GM12878 (cell line): Measurements from ENCODE around the gene PDSS1. TPM values are rescaled to one million over a fixed set of nuclear protein-coding genes. Genes with fewer than 3 reads are reported as not detected.

Source experiments
- ATF7 ChIP-seq: fragments of 450-650 bp; IDR thresholded peaks from 2 replicates; pipeline ENCODE4 v1.6.1; 2016; ENCODE audit warnings: low read depth, mild to moderate bottlenecking
- BMI1 ChIP-seq: fragments of 450-650 bp; IDR thresholded peaks from 2 replicates; pipeline ENCODE4 v1.6.1; 2016; ENCODE audit warnings: mild to moderate bottlenecking, moderate library complexity, borderline replicate concordance
- HCFC1 ChIP-seq: fragments of 150-350 bp; IDR thresholded peaks from 2 replicates; pipeline ENCODE4 v1.6.1; 2014; ENCODE audit warnings: low read length
- MEF2A ChIP-seq: IDR thresholded peaks from 2 replicates; pipeline ENCODE4 v1.6.1; 2011; ENCODE audit warnings: low read depth, mild to moderate bottlenecking, low read length, moderate library complexity; ENCODE audit not compliant: insufficient read depth
- MTA2 ChIP-seq: fragments of 450-650 bp; IDR thresholded peaks from 2 replicates; pipeline ENCODE4 v1.6.1; 2016; ENCODE audit warnings: low read depth, mild to moderate bottlenecking, moderate library complexity
- NR2C1 ChIP-seq: fragments of 450-650 bp; IDR thresholded peaks from 2 replicates; pipeline ENCODE4 v1.6.1; 2017; ENCODE audit warnings: antibody characterized with exemption, mild to moderate bottlenecking, moderate library complexity
- NR2C2 ChIP-seq: IDR thresholded peaks from 2 replicates; pipeline ENCODE4 v1.6.1; 2011; ENCODE audit warnings: borderline replicate concordance, low read depth; ENCODE audit not compliant: control insufficient read depth, insufficient read length
- NR2F1 ChIP-seq: fragments of 450-650 bp; conservative IDR thresholded peaks from 2 replicates; pipeline ENCODE4 v1.6.1; 2017; ENCODE audit warnings: mild to moderate bottlenecking
- RAD21 ChIP-seq: IDR thresholded peaks from 2 replicates; pipeline ENCODE4 v1.6.1; 2011; ENCODE audit warnings: mild to moderate bottlenecking, low read depth, low read length, moderate library complexity; ENCODE audit not compliant: insufficient read depth
- RAD51 ChIP-seq: fragments of 450-650 bp; IDR thresholded peaks from 2 replicates; pipeline ENCODE4 v1.6.1; 2016; ENCODE audit warnings: moderate library complexity, mild to moderate bottlenecking, inconsistent platforms
- RFX5 ChIP-seq: IDR thresholded peaks from 2 replicates; pipeline ENCODE4 v1.6.1; 2011; ENCODE audit warnings: low read depth, low read length, improper control_type of control experiment
- SMARCA5 ChIP-seq: fragments of 450-650 bp; IDR thresholded peaks from 2 replicates; pipeline ENCODE4 v1.6.1; 2017; ENCODE audit warnings: mild to moderate bottlenecking
- SMC3 ChIP-seq: IDR thresholded peaks from 2 replicates; pipeline ENCODE4 v1.6.1; 2011; ENCODE audit warnings: low read length, improper control_type of control experiment, borderline replicate concordance
- SP1 ChIP-seq: IDR thresholded peaks from one replicate; pipeline ENCODE4 v1.6.1; 2011; ENCODE audit warnings: low read depth, low read length
- TCF3 ChIP-seq: IDR thresholded peaks from 2 replicates; pipeline ENCODE4 v1.6.1; 2012; ENCODE audit warnings: low read depth, mild to moderate bottlenecking, low read length, borderline replicate concordance; ENCODE audit not compliant: insufficient read depth
- TCF7 ChIP-seq: IDR thresholded peaks from 2 replicates; pipeline ENCODE4 v1.6.1; 2014; ENCODE audit warnings: antibody characterized with exemption, borderline replicate concordance
- ZNF622 ChIP-seq: fragments of 450-650 bp; IDR thresholded peaks from 2 replicates; pipeline ENCODE4 v1.6.1; 2017; ENCODE audit warnings: mild to moderate bottlenecking, inconsistent platforms
- polyA plus RNA-seq, 11 experiments: library from polyadenylated mRNA; depleted of rRNA in 4 of 11; unstranded in 6 of 11; stranded (reverse) in 5 of 11; fragments of >200 nt; fragmentation: Nextera tagmentation in 4 of 11; fragmentation: Illumina TruSeq in 1 of 11; extraction: Ambion mirVana in 4 of 11; extraction: Trizol in 1 of 11; gene quantifications; 1 replicate in 1 of 11; 2 replicates in 10 of 11; pipeline versions ENCODE4 v1.2.1 to v1.2.3, GENCODE V29; 2011 to 2016; ENCODE audit warnings: inconsistent platforms in 2 of 11, missing spikeins in 2 of 11, low read depth in 1 of 11
- total RNA-seq, 4 experiments: library from RNA; depleted of rRNA in 3 of 4; stranded (reverse); fragments of >200 nt in 3 of 4; fragmentation: Illumina TruSeq in 1 of 4; extraction: Trizol in 1 of 4; gene quantifications; 2 replicates each; pipeline versions ENCODE4 v1.2.1 to v1.2.3, GENCODE V29; 2013 to 2021
- TF ChIP-seq, protein P1 (sequence below): fragments of 450-650 bp; IDR thresholded peaks from 2 replicates; pipeline ENCODE4 v1.6.1; 2017; ENCODE audit warnings: mild to moderate bottlenecking, moderate library complexity
- TF ChIP-seq, protein P2 (sequence below): IDR thresholded peaks from 2 replicates; pipeline ENCODE4 v1.6.1; 2011; ENCODE audit warnings: low read depth, mild to moderate bottlenecking, low read length, moderate library complexity, borderline replicate concordance; ENCODE audit errors: extremely low read depth
- TF ChIP-seq, protein P3 (sequence below): fragments of 450-650 bp; IDR thresholded peaks from 2 replicates; pipeline ENCODE4 v1.6.1; 2016; ENCODE audit warnings: mild to moderate bottlenecking
- TF ChIP-seq, protein P4 (sequence below): fragments of 450-650 bp; formaldehyde crosslinking; IDR thresholded peaks from 2 replicates; pipeline ENCODE4 v1.4.0; 2020; ENCODE audit warnings: mild to moderate bottlenecking, moderate library complexity

The PDSS1 gene
- total and polyA plus RNA-seq, 10 of the 15 experiments (the other 5 are each of a cell fraction or from before 2014, with no cell fraction given) = 12.2 to 48.2 (median 35.9) TPM

DNA sequence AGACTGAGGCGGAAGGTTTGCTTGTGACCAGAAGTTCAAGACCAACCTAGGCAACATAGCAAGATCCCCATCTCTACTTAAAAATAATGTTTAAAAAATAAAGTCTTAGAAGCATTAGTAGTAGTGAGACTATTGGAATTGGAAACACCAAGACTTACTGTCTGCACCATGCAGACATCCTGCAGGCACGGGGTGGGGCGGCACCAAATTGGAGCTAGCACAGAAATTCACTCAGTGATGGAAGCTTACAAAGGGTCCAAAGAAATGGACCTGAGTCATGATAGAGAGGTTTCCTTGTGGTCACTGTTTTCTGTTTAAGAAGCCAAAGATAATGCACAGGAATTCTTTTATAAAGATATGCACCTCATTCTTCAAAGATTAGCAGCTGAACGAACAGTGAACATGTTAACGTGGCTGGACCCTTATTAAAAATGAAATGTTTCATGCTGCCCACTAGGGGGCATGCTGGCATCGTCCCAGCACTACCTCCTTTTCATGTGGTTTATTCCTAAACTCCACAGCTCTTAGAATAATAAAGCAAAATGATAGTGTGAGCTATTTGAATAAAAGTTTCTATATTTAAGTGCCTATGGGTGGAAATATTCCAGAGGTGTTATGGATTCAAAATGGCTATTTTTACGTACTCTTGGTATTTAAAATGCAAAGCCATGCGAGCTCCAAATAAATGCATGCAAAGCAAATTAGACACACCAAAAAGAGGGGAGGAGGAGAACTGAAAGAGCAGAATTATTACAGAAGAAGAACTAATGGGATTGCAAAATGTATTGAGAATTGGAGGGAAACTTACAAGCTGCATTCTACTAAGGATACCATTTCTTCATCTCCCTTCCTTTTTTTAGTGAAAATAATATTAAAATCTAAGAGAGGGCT lies 28.6 kb downstream of the PDSS1 start (continued):
- TF ChIP-seq, protein P1, sequence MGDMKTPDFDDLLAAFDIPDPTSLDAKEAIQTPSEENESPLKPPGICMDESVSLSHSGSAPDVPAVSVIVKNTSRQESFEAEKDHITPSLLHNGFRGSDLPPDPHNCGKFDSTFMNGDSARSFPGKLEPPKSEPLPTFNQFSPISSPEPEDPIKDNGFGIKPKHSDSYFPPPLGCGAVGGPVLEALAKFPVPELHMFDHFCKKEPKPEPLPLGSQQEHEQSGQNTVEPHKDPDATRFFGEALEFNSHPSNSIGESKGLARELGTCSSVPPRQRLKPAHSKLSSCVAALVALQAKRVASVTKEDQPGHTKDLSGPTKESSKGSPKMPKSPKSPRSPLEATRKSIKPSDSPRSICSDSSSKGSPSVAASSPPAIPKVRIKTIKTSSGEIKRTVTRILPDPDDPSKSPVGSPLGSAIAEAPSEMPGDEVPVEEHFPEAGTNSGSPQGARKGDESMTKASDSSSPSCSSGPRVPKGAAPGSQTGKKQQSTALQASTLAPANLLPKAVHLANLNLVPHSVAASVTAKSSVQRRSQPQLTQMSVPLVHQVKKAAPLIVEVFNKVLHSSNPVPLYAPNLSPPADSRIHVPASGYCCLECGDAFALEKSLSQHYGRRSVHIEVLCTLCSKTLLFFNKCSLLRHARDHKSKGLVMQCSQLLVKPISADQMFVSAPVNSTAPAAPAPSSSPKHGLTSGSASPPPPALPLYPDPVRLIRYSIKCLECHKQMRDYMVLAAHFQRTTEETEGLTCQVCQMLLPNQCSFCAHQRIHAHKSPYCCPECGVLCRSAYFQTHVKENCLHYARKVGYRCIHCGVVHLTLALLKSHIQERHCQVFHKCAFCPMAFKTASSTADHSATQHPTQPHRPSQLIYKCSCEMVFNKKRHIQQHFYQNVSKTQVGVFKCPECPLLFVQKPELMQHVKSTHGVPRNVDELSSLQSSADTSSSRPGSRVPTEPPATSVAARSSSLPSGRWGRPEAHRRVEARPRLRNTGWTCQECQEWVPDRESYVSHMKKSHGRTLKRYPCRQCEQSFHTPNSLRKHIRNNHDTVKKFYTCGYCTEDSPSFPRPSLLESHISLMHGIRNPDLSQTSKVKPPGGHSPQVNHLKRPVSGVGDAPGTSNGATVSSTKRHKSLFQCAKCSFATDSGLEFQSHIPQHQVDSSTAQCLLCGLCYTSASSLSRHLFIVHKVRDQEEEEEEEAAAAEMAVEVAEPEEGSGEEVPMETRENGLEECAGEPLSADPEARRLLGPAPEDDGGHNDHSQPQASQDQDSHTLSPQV = 0 out of 2 replicates have a peak, but pooled peaks have one; percentile 23
- TF ChIP-seq MEF2A (no peak), BMI1 (no peak), TCF7 (peak; percentile 97), MTA2 (no peak), HCFC1 (no peak), TCF3 (no peak), RFX5 (no peak), ZNF622 (no peak), ATF7 (no peak), RAD21 (peak; percentile 97), NR2C1 (no peak), RAD51 (no peak), NR2F1 (no peak), SMC3 (peak; percentile 93; the same call in 1 of the 2 replicates), NR2C2 (no peak), SP1 (no peak), SMARCA5 (0 out of 2 replicates have a peak, but pooled peaks have one; percentile 22)
- TF ChIP-seq, protein P2, sequence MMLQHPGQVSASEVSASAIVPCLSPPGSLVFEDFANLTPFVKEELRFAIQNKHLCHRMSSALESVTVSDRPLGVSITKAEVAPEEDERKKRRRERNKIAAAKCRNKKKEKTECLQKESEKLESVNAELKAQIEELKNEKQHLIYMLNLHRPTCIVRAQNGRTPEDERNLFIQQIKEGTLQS = no peak
- TF ChIP-seq, protein P3, sequence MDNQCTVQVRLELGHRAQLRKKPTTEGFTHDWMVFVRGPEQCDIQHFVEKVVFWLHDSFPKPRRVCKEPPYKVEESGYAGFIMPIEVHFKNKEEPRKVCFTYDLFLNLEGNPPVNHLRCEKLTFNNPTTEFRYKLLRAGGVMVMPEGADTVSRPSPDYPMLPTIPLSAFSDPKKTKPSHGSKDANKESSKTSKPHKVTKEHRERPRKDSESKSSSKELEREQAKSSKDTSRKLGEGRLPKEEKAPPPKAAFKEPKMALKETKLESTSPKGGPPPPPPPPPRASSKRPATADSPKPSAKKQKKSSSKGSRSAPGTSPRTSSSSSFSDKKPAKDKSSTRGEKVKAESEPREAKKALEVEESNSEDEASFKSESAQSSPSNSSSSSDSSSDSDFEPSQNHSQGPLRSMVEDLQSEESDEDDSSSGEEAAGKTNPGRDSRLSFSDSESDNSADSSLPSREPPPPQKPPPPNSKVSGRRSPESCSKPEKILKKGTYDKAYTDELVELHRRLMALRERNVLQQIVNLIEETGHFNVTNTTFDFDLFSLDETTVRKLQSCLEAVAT = no peak
- TF ChIP-seq, protein P4, sequence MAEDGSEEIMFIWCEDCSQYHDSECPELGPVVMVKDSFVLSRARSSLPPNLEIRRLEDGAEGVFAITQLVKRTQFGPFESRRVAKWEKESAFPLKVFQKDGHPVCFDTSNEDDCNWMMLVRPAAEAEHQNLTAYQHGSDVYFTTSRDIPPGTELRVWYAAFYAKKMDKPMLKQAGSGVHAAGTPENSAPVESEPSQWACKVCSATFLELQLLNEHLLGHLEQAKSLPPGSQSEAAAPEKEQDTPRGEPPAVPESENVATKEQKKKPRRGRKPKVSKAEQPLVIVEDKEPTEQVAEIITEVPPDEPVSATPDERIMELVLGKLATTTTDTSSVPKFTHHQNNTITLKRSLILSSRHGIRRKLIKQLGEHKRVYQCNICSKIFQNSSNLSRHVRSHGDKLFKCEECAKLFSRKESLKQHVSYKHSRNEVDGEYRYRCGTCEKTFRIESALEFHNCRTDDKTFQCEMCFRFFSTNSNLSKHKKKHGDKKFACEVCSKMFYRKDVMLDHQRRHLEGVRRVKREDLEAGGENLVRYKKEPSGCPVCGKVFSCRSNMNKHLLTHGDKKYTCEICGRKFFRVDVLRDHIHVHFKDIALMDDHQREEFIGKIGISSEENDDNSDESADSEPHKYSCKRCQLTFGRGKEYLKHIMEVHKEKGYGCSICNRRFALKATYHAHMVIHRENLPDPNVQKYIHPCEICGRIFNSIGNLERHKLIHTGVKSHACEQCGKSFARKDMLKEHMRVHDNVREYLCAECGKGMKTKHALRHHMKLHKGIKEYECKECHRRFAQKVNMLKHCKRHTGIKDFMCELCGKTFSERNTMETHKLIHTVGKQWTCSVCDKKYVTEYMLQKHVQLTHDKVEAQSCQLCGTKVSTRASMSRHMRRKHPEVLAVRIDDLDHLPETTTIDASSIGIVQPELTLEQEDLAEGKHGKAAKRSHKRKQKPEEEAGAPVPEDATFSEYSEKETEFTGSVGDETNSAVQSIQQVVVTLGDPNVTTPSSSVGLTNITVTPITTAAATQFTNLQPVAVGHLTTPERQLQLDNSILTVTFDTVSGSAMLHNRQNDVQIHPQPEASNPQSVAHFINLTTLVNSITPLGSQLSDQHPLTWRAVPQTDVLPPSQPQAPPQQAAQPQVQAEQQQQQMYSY (CRISPR knock-in tag) = no peak
